ENCODE measurements around the gene RFPL4A.
"Not testable (repeated sequence)": the region's sequence is repeated elsewhere in the genome, so short reads cannot be mapped to it uniquely, and the experiment has no call there.

The RFPL4A gene

GRCh38 chr19:55758797-55759196 is at the start of gene RFPL4A:
TSS of gene RFPL4A (plus strand) at chr19:55759097. CDS start at chr19:55761801, 2,704 bp downstream.
- H3K9me3 Mint-ChIP-seq; H3K27ac Mint-ChIP-seq; H3K36me3 Mint-ChIP-seq (ENCODE audit: low read depth); H3K4me3 Mint-ChIP-seq; H3K4me1 Mint-ChIP-seq (ENCODE audit: low read depth): not testable (repeated sequence)
- H3K27me3 Mint-ChIP-seq = peaks cover 25% of the 10 kb centered on the region

- H3K36me3 Mint-ChIP-seq (ENCODE audit: low read depth) = no peaks in the 10 kb centered on the region
- no peak overlapping the region for H3K4me3 Mint-ChIP-seq
- H3K9me3 Mint-ChIP-seq = no peaks in the 10 kb centered on the region
- H3K4me1 Mint-ChIP-seq (ENCODE audit: low read depth) = no peaks in the 10 kb centered on the region
- no peak overlapping the region for H3K27ac Mint-ChIP-seq
- no peaks in the 10 kb centered on the region for H3K27me3 Mint-ChIP-seq
Measured at GRCh38 chr19:55711719-55712118, 47.2 kb upstream of the RFPL4A start.

DNA sequence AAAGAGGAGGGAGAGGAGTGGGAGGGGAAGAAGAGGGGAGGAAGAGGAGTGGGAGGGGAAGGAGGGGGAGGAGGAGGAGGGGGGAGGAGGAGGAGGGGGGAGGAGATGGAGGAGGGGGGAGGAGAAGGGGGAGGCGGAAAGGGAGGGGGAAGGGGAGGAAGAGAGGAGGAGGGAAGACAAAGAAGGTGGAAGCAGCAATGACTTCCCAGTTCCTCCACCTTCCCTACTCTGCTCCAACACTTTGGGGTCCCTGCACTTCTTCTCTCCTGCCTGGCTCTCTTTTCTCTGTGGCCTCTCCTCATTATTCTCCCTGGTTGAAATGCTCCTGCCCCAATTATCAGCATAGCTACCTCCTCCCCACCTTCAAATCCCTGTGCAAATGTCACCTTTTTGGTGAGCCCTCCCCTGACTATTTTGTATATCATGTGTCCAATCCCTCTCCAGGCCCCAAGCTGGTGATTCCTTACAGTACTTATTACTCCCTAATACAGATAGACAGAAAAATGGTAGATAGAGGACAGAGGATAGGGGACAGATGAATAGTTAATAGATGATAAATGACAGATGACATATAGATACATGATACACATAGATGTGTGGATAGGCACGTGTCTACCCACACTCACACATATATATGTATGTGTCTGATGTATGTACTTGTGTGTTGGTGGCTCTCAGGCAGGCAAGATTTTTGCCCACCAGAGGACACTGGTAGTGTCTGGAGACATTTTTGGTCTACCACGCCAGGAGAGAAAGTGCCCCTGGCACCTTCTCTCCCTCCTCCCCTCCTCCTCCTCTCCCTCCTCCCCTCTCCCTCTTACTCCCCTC is 45.9 kb upstream of the RFPL4A start:
- H3K27ac Mint-ChIP-seq = no peak overlapping the region
- H3K27me3 Mint-ChIP-seq = peaks cover 9% of the 10 kb centered on the region
- H3K9me3 Mint-ChIP-seq = no peaks in the 10 kb centered on the region

DNA sequence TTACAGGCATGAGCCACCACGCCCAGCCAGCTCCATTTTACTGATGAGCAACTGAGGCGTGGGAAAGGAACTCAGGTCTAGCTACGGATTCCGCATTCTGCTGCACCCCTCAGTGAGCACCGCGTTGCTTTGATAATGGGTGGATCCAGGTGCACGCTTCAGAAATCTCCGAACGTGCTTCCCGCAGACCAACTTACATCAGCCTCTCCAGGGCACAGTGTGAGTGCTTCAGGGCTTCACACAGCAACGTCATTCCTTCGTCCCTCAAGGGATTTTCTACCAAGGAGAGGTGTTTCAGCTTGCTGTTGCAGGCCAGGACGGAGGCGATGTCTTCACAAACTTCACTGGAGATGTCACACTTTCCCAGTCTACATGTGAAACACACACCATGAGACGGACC is 42.4 kb upstream of the RFPL4A start:
- H3K4me1 Mint-ChIP-seq (ENCODE audit: low read depth) = no peaks in the 10 kb centered on the region
- H3K36me3 Mint-ChIP-seq (ENCODE audit: low read depth) = peaks cover 4% of the 10 kb centered on the region
- H3K9me3 Mint-ChIP-seq = peaks cover 13% of the 10 kb centered on the region
- H3K27me3 Mint-ChIP-seq = peaks cover 34% of the 10 kb centered on the region
- H3K27ac Mint-ChIP-seq = no peak overlapping the region
- no peak overlapping the region for H3K4me3 Mint-ChIP-seq

More for the DNA sequence above, 45.9 kb upstream of the RFPL4A start:
- no peaks in the 10 kb centered on the region for H3K4me1 Mint-ChIP-seq (ENCODE audit: low read depth)
- H3K4me3 Mint-ChIP-seq = no peak overlapping the region
- H3K36me3 Mint-ChIP-seq (ENCODE audit: low read depth) = no peaks in the 10 kb centered on the region

DNA sequence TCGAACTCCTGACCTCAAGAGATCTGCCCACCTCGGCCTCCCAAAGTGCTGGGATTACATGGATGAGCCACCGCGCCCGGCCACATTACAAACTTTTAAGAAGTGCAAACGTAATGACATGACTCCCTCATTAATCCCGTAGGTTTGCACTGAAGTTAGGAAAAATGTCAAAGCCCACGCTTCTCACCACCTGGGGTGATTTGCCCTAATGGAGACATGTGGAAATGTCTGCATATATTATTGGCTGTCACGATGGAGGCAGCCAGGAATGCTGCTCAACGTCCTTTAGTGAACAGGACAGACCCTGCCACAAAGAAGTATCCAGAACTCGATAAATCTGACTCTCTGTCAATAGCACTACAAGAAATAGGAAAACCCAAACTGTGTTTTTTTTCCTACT is 41.6 kb upstream of the RFPL4A start:
- peaks cover 42% of the 10 kb centered on the region for H3K27me3 Mint-ChIP-seq
- H3K9me3 Mint-ChIP-seq = peaks cover 20% of the 10 kb centered on the region
- no peak overlapping the region for H3K27ac Mint-ChIP-seq
- H3K4me3 Mint-ChIP-seq = no peak overlapping the region
- H3K36me3 Mint-ChIP-seq (ENCODE audit: low read depth) = peaks cover 4% of the 10 kb centered on the region
- no peaks in the 10 kb centered on the region for H3K4me1 Mint-ChIP-seq (ENCODE audit: low read depth)

- H3K9me3 Mint-ChIP-seq = peaks cover 25% of the 10 kb centered on the region
- H3K27me3 Mint-ChIP-seq = peaks cover 47% of the 10 kb centered on the region
- not testable (repeated sequence) for H3K27ac Mint-ChIP-seq; H3K4me3 Mint-ChIP-seq; H3K4me1 Mint-ChIP-seq (ENCODE audit: low read depth); H3K36me3 Mint-ChIP-seq (ENCODE audit: low read depth)
Measured at GRCh38 chr19:55717879-55718711, 40.8 kb upstream of the RFPL4A start.

DNA sequence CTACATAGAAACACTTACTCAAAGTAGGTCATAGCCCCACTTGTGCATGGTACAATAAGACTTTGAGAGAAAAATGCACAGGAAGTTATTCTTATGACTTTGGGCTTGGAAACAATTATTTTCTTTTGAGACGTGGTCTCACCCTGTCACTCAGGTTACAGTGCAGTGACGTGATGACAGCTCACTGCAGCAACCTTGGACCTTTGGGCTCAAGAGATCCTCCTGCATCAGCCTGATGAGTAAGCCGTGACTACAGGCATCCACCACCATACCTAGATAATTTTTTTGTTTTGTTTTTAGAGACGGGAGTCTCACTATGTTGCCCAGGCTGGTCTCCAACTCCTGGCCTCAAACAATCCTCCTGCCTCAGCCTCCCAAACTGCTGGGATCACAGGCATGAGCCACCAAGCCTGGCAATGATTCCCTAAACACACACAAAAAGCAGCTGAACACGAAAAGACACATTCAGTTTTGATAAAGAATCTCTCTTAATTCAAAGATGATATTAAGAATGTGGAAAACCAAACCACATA is 38.6 kb upstream of the RFPL4A start:
- H3K4me3 Mint-ChIP-seq = no peak overlapping the region
- H3K36me3 Mint-ChIP-seq (ENCODE audit: low read depth) = peaks cover 4% of the 10 kb centered on the region
- no peaks in the 10 kb centered on the region for H3K4me1 Mint-ChIP-seq (ENCODE audit: low read depth)
- H3K27ac Mint-ChIP-seq = no peak overlapping the region
- peaks cover 25% of the 10 kb centered on the region for H3K9me3 Mint-ChIP-seq
- peaks cover 48% of the 10 kb centered on the region for H3K27me3 Mint-ChIP-seq

- Mint-ChIP-seq H3K27ac (no peak overlapping the region), H3K27me3 (peaks cover 50% of the 10 kb centered on the region), H3K9me3 (peaks cover 25% of the 10 kb centered on the region), H3K4me1 (ENCODE audit: low read depth) (no peaks in the 10 kb centered on the region), H3K36me3 (ENCODE audit: low read depth) (peaks cover 4% of the 10 kb centered on the region), H3K4me3 (no peak overlapping the region)
Measured at GRCh38 chr19:55720801-55721200, 38.1 kb upstream of the RFPL4A start.

DNA sequence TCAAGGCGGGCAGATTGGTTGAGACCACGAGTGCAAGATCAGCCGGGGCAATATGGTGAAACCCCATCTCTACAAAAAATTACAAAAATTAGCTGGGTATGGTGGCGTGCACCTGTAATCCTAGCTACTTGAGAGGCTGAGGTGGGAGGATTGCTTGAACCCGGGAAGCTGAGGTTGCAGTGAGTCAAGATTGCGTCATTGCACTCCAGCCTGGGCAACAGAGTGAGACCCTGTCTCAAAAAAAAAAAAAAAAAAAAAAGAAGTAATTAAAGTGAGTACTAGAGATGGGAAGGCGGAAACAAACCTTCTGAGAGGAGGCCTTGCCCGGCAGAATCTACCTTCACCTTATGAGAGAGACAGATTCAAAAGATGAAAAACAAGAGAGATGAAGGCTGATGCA is 35.4 kb upstream of the RFPL4A start:
- Mint-ChIP-seq H3K36me3 (ENCODE audit: low read depth) (peaks cover 4% of the 10 kb centered on the region), H3K4me1 (ENCODE audit: low read depth) (no peaks in the 10 kb centered on the region)

GRCh38 chr19:55730378-55730777 is 28.5 kb upstream of the RFPL4A start:
- H3K9me3 Mint-ChIP-seq; H3K27ac Mint-ChIP-seq; H3K4me1 Mint-ChIP-seq (ENCODE audit: low read depth); H3K27me3 Mint-ChIP-seq; H3K4me3 Mint-ChIP-seq; H3K36me3 Mint-ChIP-seq (ENCODE audit: low read depth): not testable (repeated sequence)

More for the DNA sequence above, 35.4 kb upstream of the RFPL4A start:
- H3K27me3 Mint-ChIP-seq = peaks cover 39% of the 10 kb centered on the region
- no peak overlapping the region for H3K27ac Mint-ChIP-seq
- no peak overlapping the region for H3K4me3 Mint-ChIP-seq
- peaks cover 25% of the 10 kb centered on the region for H3K9me3 Mint-ChIP-seq

- Mint-ChIP-seq H3K27me3 (peaks cover 6% of the 10 kb centered on the region), H3K27ac (no peak within 1 kb of the TSS), H3K4me1 (ENCODE audit: low read depth) (no peaks in the 10 kb centered on the region), H3K4me3 (no peak within 1 kb of the TSS), H3K9me3 (no peaks in the 10 kb centered on the region), H3K36me3 (ENCODE audit: low read depth) (no peaks in the 10 kb centered on the region)
Measured at GRCh38 chr19:55738302-55738701, 20.6 kb upstream of the RFPL4A start, which contains the start of gene NLRP9. TSS of gene NLRP9 (minus strand) at chr19:55738402. CDS start at chr19:55738374, 28 bp downstream.

- Mint-ChIP-seq H3K27me3 (peaks cover 9% of the 10 kb centered on the region), H3K27ac (no peak overlapping the region), H3K9me3 (no peaks in the 10 kb centered on the region), H3K4me1 (ENCODE audit: low read depth) (no peaks in the 10 kb centered on the region), H3K4me3 (no peak overlapping the region), H3K36me3 (ENCODE audit: low read depth) (no peaks in the 10 kb centered on the region)
Measured at GRCh38 chr19:55750715-55751114, 8.2 kb upstream of the RFPL4A start.

DNA sequence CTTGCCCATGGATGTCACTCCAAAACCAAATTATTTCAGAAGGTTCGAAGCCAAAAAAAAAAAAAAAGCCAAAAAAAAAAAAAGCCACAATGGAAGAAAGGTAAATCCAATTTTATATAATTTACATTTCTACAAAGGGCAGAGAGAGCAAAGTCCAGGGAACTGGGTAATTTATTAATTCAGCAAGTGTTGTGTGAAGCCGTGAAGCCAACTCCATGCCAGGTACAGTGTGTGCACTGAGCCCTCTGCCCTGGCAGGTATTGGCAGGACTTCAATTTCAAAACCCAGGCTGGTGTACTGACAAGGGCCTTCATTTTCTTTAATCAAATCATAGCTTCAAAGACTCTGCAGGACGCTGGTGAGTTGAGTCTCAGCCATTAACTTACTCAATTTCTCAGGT is 5.5 kb upstream of the RFPL4A start:
- H3K36me3 Mint-ChIP-seq (ENCODE audit: low read depth) = no peaks in the 10 kb centered on the region
- no peaks in the 10 kb centered on the region for H3K9me3 Mint-ChIP-seq
- H3K4me1 Mint-ChIP-seq (ENCODE audit: low read depth) = no peaks in the 10 kb centered on the region
- no peak overlapping the region for H3K27ac Mint-ChIP-seq
- peaks cover 9% of the 10 kb centered on the region for H3K27me3 Mint-ChIP-seq
- no peak overlapping the region for H3K4me3 Mint-ChIP-seq

DNA sequence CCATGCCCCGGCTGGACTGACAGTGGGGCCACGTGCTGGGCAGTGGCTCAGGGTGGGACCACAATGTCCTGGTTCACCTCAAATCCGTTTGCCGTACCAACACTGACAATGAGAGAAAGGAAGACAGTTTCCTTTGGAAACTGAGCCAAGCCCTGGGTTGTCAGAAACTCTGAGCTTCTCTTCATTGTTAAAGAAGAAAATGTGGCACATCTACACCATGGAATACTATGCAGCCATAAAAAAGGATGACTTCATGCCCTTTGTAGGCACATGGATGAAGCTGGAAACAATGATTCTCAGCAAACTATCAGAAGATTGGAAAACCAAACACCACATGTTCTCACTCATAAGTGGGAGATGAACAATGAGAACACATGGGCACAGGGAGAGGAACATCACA is 2.1 kb upstream of the RFPL4A start:
- H3K4me1 Mint-ChIP-seq (ENCODE audit: low read depth); H3K4me3 Mint-ChIP-seq; H3K36me3 Mint-ChIP-seq (ENCODE audit: low read depth); H3K9me3 Mint-ChIP-seq; H3K27ac Mint-ChIP-seq: not testable (repeated sequence)
- peaks cover 30% of the 10 kb centered on the region for H3K27me3 Mint-ChIP-seq

DNA sequence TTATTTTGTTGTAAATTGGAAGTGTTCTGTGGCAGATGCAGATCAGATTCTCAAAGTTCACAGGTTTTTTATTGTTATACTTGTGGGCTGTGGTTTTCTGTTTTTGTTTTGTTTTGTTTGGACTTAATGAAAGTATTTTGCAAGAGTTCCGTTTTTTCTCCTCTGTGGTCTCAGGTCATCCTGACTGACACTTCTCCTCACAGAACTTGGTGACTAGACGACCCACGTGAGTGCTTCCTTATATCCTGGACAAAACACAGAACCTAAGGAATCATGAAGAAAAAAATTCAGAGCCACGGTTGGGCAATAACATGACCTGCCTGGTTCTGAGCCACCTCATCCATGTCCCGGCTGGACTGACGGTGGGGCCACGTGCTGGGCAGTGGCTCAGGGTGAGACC is 7.6 kb downstream of the RFPL4A start:
- Mint-ChIP-seq H3K36me3 (ENCODE audit: low read depth) (no peaks in the 10 kb centered on the region), H3K27ac (no peak overlapping the region), H3K9me3 (peaks cover 12% of the 10 kb centered on the region), H3K4me3 (no peak overlapping the region), H3K27me3 (peaks cover 36% of the 10 kb centered on the region), H3K4me1 (ENCODE audit: low read depth) (no peaks in the 10 kb centered on the region)

All from stimulated activated naive CD8-positive, alpha-beta T cell treated with anti-CD3 and anti-CD28 coated beads, Interleukin-15, Interleukin-2, amounts not matched to agents 100 ng/mL and 50 ng/mL, for 24 hours (primary cell).